HG02973 (cell line): ENCODE results near the gene SLC36A1.
"Not testable (repeated sequence)": the region's sequence is repeated elsewhere in the genome, so short reads cannot be mapped to it uniquely, and the experiment has no call there.

ENCODE experiments used
- ATAC-seq: cut with Tn5 transposase; IDR thresholded peaks from one replicate; pipeline ENCODE4 v1.9.1; 2021; ENCODE audit warnings: moderate library complexity; ENCODE audit not compliant: unreplicated experiment

Gene SLC36A1

DNA sequence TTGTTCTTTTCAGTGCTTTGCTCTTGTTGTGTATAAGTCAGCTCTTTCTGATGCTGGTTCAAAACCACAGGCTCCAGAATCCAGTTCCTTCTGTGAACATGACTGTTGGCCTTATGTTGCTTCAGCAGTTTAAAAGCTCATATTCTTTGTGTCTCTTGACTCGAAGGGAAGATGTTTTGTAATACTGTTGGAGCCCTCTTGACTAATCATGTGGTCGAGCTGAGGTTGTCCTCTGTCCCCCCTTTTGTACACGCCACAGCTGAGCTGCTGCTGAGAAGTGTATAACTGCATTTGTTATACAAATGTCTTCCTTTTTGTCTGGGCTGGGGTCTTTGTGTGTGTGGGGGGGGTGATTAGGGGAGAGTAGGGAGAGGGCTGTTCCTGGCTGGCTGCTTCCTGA is 35.8 kb downstream of the SLC36A1 start:
- no peak for ATAC-seq

DNA sequence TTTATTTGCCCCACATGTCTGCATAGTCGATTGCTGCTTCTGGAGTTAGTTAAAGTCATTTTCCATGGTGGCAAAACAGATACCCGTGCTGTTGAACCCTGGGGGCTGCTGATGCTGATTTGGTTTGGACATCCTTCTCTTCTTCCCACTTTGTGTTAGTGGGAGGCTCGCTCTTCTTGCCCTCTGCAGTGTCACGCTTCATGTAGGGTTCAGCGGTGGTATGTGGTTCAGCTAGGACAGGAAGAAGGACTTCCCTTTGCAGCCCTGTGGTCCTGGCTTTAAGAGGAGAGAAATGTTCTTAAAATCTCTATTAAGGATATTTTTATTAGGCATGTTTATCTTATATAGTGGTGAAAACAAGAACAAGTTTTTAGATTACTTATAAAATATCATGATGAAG is 36.2 kb downstream of the SLC36A1 start:
- ATAC-seq: no peak

DNA sequence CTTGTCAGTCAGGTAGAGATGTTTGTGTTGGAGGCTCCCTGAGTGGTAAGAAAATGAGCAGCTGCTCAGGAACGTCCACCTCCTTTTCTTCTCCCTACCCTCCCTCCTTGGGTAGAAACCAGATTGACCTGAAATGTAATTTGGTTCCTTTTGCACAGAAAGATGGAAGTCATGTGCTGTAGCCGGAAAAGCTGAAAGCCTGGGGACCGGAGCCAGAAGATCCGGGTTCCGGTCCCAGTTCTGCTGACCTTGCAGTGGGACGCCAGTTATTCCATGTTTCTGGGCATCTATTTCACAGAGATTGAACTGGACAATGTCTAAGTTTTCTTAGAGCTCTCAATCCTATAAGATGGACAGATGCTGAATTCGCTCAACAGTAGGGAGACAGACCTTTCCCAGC is 40.1 kb downstream of the SLC36A1 start:
- no peak for ATAC-seq

DNA sequence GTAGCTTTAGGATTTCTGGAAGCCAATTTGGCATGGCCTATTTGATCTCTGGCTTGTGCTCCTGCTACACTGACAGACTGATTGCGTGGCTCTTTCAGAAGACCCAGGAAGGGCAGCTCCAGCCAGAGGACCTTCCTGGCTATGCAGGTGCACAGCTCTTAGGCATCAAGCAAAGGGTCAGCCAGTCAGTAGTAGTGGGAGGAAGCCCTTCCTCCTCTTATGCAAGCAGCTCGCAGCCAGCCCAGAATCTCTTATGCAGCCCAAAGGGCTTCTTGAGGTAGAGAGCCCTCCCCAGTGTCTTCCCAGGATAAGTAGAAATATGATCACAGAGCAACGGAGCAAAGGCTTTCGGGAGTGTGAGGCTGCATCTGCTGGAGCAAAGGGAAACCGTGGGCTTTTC is 43.2 kb downstream of the SLC36A1 start:
- ATAC-seq: no peak

DNA sequence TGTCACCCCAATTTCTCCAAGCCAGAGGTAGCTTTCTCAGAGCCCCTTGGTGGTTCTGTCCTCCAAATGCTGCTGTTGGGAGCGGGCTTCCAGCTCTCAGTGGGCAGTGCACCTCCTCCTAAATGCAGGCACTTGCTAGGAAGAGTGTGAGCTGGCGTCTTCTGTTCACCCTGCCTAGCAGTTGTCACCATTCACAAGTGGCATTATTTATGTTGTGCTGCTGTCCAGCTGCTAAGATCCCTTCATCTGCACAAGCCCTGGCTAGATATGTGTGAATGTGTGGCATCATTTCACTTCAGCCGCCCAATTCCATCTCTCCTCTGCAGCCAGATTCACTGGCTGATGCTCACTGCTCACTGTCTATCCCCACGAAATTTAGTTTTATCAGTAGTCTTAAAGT is 43.7 kb downstream of the SLC36A1 start:
- no peak for ATAC-seq

DNA sequence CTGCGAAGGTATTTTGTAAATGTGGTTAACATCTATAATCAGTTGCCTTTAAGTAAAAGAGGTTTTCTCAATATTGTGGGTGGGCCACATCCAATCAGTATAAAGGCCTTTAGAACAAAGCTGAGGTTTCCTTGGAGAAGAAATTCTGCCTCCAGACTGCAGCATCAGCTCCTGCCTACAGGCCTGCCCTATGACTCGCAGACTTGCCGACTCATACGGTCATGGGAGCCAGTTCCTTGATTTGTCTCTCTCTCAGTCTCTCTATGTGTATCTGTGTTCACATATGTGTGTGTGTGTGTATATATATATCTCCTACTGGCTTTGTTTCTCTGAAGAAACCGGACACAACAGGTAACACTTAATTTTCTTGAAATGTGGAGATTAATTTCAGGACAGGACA is 45.3 kb downstream of the SLC36A1 start:
- no peak for ATAC-seq

DNA sequence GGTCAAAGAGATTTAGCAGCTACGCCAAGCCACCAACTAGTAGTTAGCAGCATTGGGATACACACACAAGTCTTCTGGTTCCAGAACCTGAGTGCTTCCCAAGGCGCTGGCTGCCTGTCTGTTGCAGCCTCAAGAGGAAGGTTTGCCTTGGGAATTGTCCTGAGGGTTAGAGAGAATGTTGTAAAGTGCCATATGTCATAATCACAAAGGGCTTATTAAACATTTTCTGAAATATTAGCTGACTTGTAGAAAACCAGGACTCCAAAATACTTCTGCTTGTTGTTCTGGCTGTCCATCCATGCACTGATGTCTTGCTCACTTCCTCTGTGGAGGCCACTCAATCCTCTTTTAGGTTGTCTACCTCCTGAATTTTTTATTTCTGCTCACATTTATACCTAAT is 46.3 kb downstream of the SLC36A1 start:
- no peak for ATAC-seq

DNA sequence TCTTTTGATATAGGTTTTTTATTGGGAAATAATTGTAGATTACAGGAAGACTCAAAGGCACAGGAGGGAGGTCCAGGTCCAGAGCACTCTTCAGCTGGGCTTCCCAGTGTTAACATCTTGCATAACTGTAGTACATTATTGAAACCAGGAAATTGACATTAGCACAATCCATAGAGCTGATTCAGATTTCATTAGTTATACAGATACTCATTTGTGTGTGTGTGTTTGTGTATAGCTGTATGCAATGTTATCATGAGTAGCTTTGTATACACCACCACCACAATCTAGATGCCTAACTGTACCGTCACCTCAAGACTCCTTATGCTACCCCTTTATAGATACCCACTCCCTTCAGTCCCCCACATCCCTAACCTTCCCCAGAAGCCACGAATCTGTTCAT is 47.9 kb downstream of the SLC36A1 start:
- ATAC-seq: no peak

DNA sequence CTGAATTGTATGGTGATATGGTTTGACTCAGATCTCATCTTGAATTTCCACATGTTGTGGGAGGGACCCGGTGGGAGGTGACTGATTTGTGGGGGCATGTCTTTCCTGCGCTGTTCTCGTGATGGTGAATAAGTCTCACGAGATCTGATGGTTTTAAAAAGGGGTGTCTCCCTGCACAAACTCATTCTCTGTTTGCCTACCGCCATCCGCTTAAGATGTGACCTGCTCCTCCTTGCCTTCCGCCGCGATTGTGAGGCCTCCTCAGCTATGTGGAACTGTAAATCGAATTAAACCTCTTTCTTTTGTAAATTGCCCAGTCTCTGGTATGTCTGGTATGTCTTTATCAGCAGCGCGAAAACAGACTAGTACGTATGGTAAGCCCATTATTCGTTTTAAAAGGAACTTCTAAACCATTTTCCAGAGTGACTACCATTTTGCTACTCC is 48.7 kb downstream of the SLC36A1 start:
- no peak for ATAC-seq

DNA sequence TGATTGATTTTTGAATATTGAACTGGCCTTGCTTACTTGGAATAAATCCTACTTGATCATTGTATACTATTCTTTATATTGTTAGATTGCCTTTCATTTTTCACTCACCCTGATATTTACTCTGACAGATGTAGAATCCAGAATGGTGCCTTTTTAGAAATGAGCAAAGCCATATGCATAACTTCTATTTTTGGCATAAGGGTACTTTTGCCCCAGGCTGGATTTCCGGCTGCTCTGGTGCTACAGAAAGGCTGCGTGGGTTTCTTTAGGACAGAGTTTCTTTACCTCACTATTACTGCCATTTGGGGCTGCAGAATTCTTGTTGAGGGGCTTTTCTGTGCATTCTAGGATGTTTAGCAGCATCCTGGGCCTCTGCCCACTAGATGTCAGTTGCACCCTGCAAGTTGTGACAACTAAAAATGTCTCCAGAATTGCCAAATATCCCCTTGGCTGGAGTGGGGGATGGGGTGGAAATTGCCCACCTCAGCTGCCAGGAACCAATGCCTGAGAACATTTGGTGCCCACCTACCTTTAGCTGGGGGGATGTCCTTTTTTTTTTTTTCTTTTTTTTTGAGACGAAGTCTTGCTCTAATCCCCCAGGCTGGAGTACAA is 50.1 kb downstream of the SLC36A1 start:
- ATAC-seq: no peak

DNA sequence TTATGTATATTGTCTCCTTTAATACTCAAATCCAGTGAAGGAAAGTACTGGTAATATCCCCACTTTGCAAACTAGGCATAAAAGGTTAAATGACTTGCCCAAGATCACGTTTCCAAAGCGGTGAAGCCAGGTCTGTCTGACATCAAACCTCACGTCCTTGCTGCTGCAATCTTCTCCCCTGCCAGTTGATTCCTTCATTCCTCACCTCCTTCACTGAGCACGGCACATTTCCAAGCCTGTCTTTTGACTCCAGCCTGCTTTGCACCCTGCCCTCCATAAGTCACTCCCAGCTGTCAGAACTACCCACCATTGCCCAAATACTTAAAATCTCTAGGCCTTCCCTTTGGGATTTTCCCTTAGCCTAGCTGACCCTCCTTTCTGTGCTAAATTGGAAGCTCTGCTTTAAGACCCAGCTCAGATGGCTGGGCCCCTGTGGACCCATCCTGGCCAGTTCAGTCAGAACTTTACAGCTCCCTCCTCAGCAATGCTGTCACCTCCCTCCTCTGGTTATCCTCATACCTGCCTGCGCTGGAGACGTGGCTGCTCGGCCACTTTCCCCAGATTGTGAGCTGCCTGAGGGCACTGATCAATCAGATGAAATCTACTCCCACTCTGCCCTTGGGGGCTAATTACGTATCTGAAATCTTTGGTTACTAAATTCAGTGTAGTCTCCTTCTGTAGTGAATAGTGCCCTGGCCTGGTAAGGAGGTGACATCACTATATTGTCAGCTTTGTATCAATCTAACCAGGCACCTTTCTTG is 51.2 kb downstream of the SLC36A1 start:
- ATAC-seq: no peak

DNA sequence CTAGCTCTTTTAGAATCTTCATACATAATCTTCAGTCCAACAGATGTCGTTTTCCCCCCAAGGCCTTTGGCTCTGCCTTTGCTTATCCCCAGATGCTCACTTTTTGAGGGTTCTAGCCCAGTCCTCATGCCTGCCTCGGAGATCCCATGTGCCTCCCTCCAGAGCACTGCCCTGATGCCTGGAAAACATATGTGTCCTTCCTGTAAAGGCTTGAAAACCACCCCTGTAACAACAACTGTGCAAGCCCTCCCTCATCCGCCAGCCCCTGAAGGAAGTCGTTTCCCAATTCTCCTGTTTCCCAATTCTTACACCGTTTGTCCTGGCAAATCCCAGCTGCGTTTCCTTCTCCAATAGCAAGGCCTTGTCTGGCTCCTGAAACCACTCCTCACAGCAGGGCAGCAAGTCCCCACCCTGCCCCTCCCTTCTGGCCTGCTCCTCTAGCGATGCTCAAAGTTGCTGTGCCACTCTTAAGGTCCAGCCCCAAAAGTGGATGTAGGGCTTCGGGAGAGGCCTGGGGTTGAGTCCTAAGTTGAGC is 52.2 kb downstream of the SLC36A1 start:
- no peak for ATAC-seq

DNA sequence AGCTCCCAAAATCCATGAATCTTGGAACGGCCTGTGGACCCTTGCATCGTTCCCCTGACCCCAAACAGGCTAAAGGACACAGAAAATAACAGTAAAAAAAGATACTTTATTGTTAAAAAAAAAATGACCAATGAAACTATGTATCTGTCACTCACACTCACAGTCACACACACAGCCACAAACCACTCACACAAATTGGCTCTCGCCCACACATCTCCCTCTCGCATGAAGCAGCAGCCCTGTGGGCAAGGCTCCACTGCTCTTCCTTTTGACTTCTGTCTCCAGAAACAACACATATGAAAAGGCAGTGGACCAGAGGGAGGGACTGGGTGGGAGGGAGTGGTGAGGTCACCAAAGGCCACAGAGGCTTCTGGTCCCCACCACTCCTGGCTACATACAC is 56.6 kb downstream of the SLC36A1 start:
- ATAC-seq: no peak

DNA sequence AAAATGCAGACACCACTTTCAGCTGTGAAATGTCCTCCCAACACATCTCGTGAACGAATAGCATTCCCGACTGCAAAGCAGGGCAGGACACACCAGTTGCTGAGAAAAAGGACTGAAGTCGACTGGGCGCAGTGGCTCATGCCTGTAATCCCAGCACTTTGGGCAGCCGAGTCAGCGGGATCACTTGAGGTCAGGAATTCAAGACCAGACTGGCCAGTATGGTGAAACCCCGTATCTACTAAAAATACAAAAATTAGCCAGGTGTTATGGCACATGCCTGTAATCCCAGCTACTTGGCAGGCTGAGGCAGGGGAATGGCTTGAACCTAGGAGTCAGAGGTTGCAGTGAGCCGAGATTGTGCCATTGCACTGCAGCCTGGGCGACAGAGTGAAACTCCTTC is 60.9 kb downstream of the SLC36A1 start:
- ATAC-seq: not testable (repeated sequence)

DNA sequence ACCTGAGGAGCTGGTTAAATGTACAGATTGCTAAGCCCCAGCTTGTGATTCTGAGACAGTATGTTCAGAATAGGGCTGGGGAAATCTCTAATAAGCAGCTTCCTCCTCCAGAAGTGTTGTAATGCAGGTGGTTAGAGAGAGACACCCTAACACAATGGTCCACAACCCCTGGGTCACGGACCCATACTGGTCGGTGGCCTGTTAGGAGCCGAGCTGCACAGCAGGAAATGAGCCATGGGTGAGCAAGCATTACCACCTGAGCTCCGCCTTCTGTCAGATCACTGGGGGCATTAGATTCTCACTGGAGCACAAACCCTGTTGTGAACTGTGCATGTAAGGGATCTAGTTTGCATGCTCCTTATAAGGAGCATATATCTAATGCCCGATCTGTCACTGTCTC is 61.8 kb downstream of the SLC36A1 start:
- ATAC-seq: no peak

DNA sequence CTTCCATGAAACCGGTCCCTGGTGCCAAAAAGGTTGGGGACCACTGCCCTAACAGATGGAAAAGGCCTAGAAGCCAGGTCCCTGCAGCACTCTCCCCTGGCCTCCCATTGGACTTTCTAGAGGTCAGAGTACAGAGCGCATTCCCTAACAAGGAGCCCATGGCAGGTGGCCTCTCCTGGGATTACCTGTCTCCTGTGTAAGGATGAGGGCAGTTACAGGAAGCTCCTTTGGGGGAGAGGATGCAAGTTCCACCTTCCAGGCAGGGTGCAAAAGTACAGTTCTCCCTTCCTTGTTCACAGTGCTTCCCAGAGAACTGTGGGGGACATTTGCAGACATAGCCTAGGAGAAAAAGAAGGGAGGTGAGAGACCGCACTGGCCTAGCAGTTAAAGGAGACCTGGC is 62.4 kb downstream of the SLC36A1 start:
- no peak for ATAC-seq

DNA sequence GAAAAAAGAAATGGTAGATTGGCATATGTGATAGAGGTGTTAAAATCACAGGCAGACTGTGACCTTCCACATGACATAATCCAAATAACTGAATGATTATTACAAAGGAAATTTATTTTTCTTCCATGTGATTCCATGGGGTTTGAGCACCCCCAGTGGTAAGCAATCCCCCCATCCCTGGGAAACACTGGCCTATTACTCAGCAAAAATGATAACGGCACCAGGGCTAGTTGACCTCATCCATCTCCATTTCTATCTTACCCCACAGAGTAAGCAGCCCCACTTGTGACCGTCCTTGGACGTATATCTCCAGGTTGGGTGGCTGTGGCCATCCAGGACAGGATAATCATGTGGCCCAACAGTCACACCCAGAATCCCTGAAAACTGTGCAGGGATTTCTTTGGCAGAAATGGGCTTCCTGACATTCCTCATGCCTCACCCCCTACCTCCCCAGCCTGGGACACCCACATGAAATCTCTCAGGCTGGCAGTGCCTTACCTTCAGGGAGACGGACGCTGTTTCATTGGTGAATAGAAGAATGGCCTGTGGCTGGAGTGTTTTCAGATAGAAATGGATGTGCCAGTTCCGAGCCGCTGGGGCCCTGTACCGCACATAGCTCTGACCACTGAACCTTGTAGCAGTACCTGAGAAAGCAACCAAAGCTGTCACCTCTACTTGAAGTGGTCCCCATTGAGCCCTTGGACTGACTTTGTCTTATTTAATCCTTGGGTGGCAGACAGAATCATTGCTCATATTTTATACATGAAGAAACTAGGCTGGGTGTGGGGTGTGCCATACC is 69.9 kb downstream of the SLC36A1 start:
- ATAC-seq: no peak

DNA sequence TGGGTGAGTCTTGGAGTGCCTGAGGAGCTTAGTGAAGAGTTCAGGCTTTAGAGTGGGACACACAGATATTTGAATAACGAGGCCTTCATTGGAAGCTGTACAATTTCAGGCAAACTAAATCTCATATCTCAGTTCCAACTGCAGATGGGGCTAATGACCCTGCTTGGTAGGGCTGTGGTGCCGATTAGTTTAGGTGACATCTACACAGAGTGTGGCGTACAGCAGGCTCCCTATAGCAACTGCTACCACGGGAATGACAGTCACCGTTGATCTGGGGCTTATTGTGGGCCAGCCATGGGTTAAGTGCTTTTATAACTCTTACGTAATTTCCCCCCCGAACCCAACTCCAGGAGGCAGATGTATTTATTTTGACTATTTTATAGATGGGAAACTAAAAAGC is 72.9 kb downstream of the SLC36A1 start:
- no peak for ATAC-seq

DNA sequence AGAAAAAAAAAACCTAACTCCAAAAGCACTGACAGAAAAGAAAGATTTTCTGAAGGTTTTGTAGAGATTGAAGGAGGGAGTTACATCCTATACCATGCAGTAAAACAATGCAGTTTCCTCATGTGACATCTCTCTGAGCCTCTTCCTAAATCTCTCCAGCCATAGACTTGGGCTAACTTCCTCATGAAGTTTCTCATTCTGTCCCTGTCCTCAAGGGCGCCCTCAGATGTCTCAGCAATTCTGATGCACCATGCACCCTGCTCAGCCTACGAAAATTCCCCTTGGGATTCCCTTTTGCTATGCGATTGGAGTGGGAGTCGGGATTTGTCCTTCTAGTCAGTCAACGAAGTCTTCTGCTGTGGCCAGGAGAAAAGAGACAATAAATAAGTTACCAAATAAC is 74.8 kb downstream of the SLC36A1 start:
- no peak for ATAC-seq

DNA sequence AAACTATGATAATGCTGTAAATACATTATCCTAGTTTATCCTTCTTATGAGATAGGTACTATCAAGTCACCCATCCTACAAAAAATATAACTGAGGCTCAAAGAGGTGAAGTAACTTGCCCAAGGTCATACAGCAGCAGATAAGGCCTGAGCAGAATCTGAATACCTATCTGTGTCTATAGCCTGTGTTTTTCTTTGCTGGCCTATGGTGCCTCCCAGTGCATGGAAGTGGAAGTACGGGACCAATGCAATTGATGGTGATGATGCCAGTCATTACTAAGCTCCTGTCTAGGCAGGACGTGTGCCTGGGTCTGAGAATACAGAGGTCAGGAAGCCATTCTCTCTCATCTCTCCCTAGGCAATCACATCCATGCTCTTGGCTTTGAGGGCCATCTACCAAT is 75.9 kb downstream of the SLC36A1 start:
- peak; percentile 96 for ATAC-seq

DNA sequence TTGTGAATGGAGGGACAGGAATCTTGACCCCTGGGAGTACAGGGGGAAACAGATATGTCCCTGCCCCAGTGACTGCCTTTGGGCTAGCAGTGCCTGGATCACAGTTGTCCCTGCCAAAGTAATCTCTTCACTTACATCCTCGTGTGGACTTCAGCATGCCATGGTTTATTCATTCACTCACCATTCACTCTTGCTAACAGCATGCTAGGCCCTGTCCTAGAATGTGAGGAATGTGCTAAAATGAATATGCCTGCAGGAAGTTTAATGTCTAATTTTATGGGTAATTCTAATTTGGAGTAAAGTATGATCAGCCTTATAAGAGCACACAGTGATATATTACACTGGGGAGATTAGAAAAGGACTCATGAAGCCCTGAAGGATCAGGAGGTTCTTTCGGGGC is 80.8 kb downstream of the SLC36A1 start:
- no peak for ATAC-seq

DNA sequence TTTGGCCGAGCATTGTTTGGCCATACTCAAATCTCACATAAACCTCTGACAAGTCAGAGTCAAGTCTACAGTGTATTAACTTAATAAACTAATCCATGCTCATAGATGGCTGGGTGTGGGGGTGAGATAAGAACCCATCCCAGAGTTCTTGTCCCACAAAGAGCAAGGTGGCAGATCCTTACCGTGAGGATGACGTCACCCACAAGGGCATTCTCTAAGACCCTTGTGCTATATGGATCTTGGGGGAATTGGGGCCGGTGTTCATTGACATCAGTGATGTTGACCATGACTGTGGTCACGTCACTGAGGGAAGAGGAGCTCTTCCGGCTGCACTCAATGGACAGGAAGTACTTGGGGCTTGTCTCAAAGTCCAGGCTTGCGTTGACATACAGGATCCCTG is 81.6 kb downstream of the SLC36A1 start:
- no peak for ATAC-seq
